Activated CD8-positive, alpha-beta T cell treated with anti-CD3 and anti-CD28 coated beads, Interleukin-2, amount 10 ng/mL, durations not matched to agents 7 days and 5 days (primary cell): Measurements from ENCODE around the gene H2AZ2. TPM values are rescaled to one million over a fixed set of nuclear protein-coding genes. Genes with fewer than 3 reads are reported as not detected.
"Not testable (repeated sequence)": the region's sequence is repeated elsewhere in the genome, so short reads cannot be mapped to it uniquely, and the experiment has no call there.

Source experiments
- ATAC-seq: fragments of 150-1000 bp; cut with Tn5 transposase; one replicate; pipeline ENCODE4 v1.10.0; 2021; ENCODE audit warnings: moderate library complexity
- CTCF ChIA-PET: fragments of 350-600 bp; sonication (Branson Sonifier 250); formaldehyde crosslinking; loops from one replicate; lab custom pipeline; 2021; ENCODE audit warnings: antibody characterized with exemption; lab: Charles Lee
- POLR2A ChIA-PET: fragments of 350-600 bp; sonication (Branson Sonifier 250); formaldehyde crosslinking; loops from one replicate; lab custom pipeline; 2021; ENCODE audit warnings: antibody characterized with exemption; lab: Charles Lee
- DNase-seq: peaks from one replicate; pipeline ENCODE4 v3.0.0-alpha.2; 2020
- H3K27ac Mint-ChIP-seq: one replicate; pipeline ENCODE4 v1.8.0; 2021; ENCODE audit warnings: mild to moderate bottlenecking, mixed read lengths
- H3K27me3 Mint-ChIP-seq: one replicate; pipeline ENCODE4 v1.8.0; 2021; ENCODE audit warnings: low read depth, mixed read lengths
- H3K36me3 Mint-ChIP-seq: one replicate; pipeline ENCODE4 v1.8.0; 2021; ENCODE audit warnings: low read depth, mixed read lengths
- H3K4me1 Mint-ChIP-seq: one replicate; pipeline ENCODE4 v1.8.0; 2021; ENCODE audit warnings: low read depth, mixed read lengths
- H3K4me3 Mint-ChIP-seq: one replicate; pipeline ENCODE4 v1.8.0; 2021; ENCODE audit warnings: mild to moderate bottlenecking, mixed read lengths
- H3K9me3 Mint-ChIP-seq: one replicate; pipeline ENCODE4 v1.8.0; 2022; ENCODE audit warnings: mixed read lengths; ENCODE audit not compliant: insufficient read depth
- total RNA-seq, 2 experiments: library from RNA; stranded (reverse); gene quantifications; one replicate each; pipeline ENCODE4 v1.2.3, GENCODE V29; 2021

The H2AZ2 gene
- total RNA-seq, 2 experiments from 2014 or later: 435 to 439 TPM

DNA sequence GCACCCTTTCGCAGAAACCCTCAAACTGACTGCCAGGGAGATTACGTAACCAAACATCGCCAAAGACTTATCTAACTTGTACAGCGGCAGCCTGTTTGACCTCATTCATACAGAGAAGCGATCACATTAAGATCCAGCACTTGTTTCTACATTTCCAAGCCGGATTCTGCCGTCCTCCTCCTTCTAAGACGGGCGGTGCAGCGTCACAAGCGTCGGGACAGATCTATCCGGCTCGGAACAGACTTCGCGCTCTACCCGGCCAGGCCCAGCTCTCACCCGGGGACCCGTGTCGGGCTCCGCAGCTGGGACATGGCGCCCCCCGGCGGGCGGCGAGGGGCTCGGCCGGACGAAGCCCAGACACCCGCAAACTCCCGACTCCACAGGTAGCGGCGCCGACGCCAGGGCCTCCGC is 373 bp downstream of the H2AZ2 start:
- peak overlapping the region; percentile 93 for H3K4me3 Mint-ChIP-seq
- H3K4me1 Mint-ChIP-seq: peaks cover 42% of the 10 kb centered on the region
- no peaks in the 10 kb centered on the region for H3K27me3 Mint-ChIP-seq
- CTCF ChIA-PET: interaction anchor here (0.7 to 5.1 kb wide), 18 partner anchors 11 to 386 kb away, joined by 3 to 56 read pairs (median 4); partner anchors contain the start of genes PPIA and PURB
- H3K9me3 Mint-ChIP-seq: no peaks in the 10 kb centered on the region
- ATAC-seq (peak; percentile 67), DNase-seq (peak; percentile 88)
- H3K27ac Mint-ChIP-seq: peak overlapping the region; percentile 99
- H3K36me3 Mint-ChIP-seq: peaks cover 30% of the 10 kb centered on the region
- POLR2A ChIA-PET: interaction anchor here (0.5 to 5.0 kb wide), 45 partner anchors 9 to 299 kb away, joined by 3 to 92 read pairs (median 5); partner anchors contain the start of genes DDX56, MYO1G, OGDH and PPIA

DNA sequence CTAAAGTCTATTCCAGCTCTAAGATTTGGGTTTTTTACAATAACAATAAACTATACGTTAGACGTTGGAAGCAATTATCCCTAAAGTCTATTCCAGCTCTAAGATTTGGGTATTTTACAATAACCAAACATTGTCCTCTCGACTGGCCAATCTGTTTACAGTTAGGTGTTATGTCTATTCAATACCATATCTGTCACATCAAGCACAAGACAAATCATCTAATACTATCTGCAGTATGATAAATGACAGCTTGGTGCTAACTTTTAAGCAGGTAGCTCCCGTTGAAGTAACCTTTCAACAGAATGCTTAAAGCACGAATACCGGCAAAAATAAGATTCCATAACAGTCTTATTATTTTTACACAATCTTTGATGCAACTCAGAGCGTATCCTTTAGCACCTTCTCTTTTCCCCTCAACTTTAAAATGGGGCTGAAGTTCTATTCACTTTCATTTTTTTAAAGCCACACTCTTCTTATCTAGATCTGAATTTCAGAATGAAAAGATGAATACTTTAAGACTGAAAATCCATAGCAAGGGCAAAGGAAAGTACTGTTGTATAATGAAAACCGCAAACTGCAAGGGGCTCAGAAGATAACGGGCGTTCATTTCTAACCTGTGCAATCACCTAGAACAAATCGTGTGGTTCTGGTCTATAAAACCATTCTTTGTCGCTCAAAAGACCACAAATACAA is 925 bp downstream of the H2AZ2 start:
- ChIA-PET POLR2A (interaction anchor here (0.5 to 5.0 kb wide), 38 partner anchors 9 to 299 kb away, joined by 3 to 92 read pairs (median 6); partner anchors contain the start of genes DDX56, MYO1G, OGDH and PPIA), CTCF (interaction anchor here (0.7 to 5.1 kb wide), 17 partner anchors 8 to 606 kb away, joined by 3 to 56 read pairs (median 5); partner anchors contain the start of genes PPIA and PURB)
- ATAC-seq (peak; percentile 17), DNase-seq (no peak)
- Mint-ChIP-seq H3K4me1 (peaks cover 48% of the 10 kb centered on the region), H3K4me3 (peak overlapping the region; percentile 93), H3K27me3 (no peaks in the 10 kb centered on the region), H3K36me3 (peaks cover 36% of the 10 kb centered on the region), H3K27ac (peak overlapping the region; percentile 99), H3K9me3 (no peaks in the 10 kb centered on the region)

DNA sequence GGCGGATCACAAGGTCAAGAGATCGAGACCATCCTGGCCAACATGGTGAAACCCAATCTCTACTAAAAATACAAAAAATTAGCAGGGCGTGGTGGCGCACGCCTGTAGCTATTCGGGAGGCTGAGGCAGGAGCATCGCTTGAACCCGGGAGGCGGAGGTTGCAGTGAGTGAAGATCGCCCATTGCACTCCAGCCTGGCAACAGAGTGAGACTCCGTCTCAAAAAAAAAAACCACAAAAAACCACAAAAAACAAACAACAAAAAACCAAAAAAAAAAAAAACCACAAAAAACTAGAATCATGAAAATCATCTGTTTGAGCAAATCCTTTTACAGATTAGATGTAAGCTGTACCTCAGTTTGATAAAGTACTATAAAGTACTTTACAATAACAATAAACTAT is 1.5 kb downstream of the H2AZ2 start:
- ChIA-PET CTCF (interaction anchor here (0.7 to 5.1 kb wide), 12 partner anchors 9 to 605 kb away, joined by 3 to 56 read pairs (median 4); partner anchors contain the start of gene PURB), POLR2A (interaction anchor here (0.5 to 5.0 kb wide), 22 partner anchors 8 to 273 kb away, joined by 3 to 92 read pairs (median 8); partner anchors contain the start of genes DDX56, MYO1G, OGDH and PPIA)
- Mint-ChIP-seq H3K4me1 (peaks cover 52% of the 10 kb centered on the region), H3K4me3 (peak overlapping the region; percentile 93), H3K36me3 (peaks cover 39% of the 10 kb centered on the region), H3K27ac (peak overlapping the region; percentile 99)
- not testable (repeated sequence) for DNase-seq, H3K9me3 Mint-ChIP-seq, ATAC-seq, H3K27me3 Mint-ChIP-seq

DNA sequence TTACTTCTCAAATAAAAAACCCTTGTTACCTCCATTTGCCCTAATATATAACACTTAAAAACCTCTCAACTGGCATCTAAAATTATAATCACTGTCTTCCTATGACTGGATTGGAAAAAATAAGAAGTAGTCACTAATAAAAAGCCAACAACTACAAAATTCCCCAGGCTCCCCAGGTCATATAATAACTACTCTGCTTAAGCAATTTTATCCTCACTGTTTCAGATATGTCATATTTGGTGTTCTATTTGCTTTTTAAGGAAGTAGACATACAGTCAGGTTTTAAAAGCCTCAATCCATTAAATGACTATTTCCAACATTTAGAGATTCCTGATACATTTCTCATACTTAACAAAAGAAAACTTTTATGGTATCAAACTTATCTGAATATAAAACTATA is 2.4 kb downstream of the H2AZ2 start:
- Mint-ChIP-seq H3K27ac (no peak overlapping the region), H3K36me3 (peaks cover 49% of the 10 kb centered on the region), H3K4me3 (peak overlapping the region; percentile 93), H3K4me1 (peaks cover 58% of the 10 kb centered on the region), H3K27me3 (no peaks in the 10 kb centered on the region), H3K9me3 (no peaks in the 10 kb centered on the region)
- no peak for DNase-seq
- no peak for ATAC-seq
- CTCF ChIA-PET: interaction anchor here (0.8 to 5.1 kb wide), 6 partner anchors 10 to 604 kb away, joined by 3 to 56 read pairs (median 4); no protein-coding TSS in a partner anchor
- POLR2A ChIA-PET: interaction anchor here (1.2 to 5.0 kb wide), 9 partner anchors 21 to 263 kb away, joined by 3 to 92 read pairs (median 29); partner anchors contain the start of genes OGDH, PPIA, PURB and TMED4

DNA sequence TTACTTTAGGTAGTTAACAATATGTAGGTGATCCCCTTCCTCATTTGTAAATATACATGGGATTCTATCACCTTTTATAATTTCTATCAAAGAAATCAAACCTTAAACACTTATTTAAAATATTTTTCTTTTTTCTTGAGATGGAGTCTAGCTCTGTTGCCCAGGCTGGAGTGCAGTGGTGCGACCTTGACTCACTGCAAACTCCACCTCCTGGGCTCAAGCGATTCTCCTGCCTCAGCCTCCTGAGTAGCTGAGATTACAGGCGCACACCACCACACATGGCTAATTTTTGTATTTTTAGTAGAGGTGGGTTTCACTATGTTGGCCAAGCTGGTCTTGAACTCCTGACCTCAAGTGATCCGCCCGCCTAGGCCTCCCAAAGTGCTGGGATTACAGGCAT is 4.4 kb downstream of the H2AZ2 start:
- not testable (repeated sequence) for H3K27me3 Mint-ChIP-seq, H3K9me3 Mint-ChIP-seq, H3K27ac Mint-ChIP-seq, H3K4me3 Mint-ChIP-seq, DNase-seq, ATAC-seq
- POLR2A ChIA-PET: interaction anchor here (0.6 to 2.1 kb wide), 3 partner anchors 14 to 46 kb away, joined by 3 to 8 read pairs (median 7); partner anchors contain the start of gene PPIA
- Mint-ChIP-seq H3K36me3 (peaks cover 51% of the 10 kb centered on the region), H3K4me1 (peaks cover 48% of the 10 kb centered on the region)
- CTCF ChIA-PET: interaction anchor here (1.2 to 1.6 kb wide), 3 partner anchors 8 to 17 kb away, joined by 3 to 5 read pairs (median 3); no protein-coding TSS in a partner anchor

DNA sequence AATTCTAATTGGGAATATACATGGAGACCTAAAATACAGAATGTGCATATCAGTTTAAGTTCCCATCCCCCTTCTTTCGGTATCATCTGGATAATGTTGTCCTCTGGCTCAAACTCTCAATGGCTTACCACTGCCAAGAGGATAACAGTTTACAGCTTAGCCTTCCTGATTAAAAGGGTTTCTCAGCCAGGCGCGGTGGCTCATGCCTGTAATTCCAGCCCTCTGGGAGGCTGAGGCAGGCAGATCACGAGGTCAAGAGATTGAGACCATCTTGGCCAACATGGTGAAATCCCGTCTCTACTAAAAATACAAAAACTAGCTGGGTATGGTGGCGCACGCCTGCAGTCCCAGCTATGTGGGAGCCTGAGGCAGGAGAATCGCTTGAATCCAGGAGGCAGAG is 5.2 kb downstream of the H2AZ2 start:
- H3K4me3 Mint-ChIP-seq: not testable (repeated sequence)

DNA sequence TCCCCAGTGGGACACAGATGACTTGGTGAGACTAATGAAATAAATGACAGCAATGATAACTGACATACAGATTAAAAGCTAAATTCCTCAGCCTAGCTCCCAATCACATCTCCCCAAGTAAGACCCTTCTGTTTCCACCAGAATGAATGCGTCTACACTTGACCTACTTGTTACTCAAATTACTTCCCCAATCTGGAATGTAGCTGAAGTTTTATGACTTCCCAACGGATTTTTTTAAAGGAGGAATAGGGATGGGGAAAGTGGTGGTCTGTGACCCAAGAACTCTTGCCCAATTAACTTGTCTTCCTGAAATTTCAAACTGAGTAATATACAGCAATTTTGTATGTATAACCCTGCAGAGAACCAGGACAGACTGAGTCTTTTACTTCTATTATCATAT is 9.1 kb downstream of the H2AZ2 start:
- Mint-ChIP-seq H3K4me3 (no peak overlapping the region), H3K27me3 (no peaks in the 10 kb centered on the region), H3K9me3 (no peaks in the 10 kb centered on the region), H3K4me1 (peaks cover 32% of the 10 kb centered on the region), H3K27ac (no peak overlapping the region), H3K36me3 (peaks cover 63% of the 10 kb centered on the region)
- ChIA-PET POLR2A (interaction anchor here (0.6 to 1.8 kb wide), 3 partner anchors 9 to 43 kb away, joined by 3 to 10 read pairs (median 4); partner anchors contain the start of gene H2AZ2), CTCF (interaction anchor here (1.4 kb wide), 1 partner anchor 19 kb away, joined by 3 read pairs; no protein-coding TSS in a partner anchor)
- ATAC-seq (no peak), DNase-seq (no peak)

More for the DNA sequence above, 5.2 kb downstream of the H2AZ2 start:
- H3K4me1 Mint-ChIP-seq: peaks cover 49% of the 10 kb centered on the region
- H3K9me3 Mint-ChIP-seq, H3K27me3 Mint-ChIP-seq, ATAC-seq, DNase-seq, H3K27ac Mint-ChIP-seq: not testable (repeated sequence)
- POLR2A ChIA-PET: interaction anchor here (0.6 to 1.9 kb wide), 2 partner anchors 15 to 16 kb away, joined by 3 to 7 read pairs; no protein-coding TSS in a partner anchor
- peaks cover 52% of the 10 kb centered on the region for H3K36me3 Mint-ChIP-seq
- CTCF ChIA-PET: interaction anchor here (1.1 kb wide), 1 partner anchor 353 kb away, joined by 3 read pairs; no protein-coding TSS in a partner anchor

DNA sequence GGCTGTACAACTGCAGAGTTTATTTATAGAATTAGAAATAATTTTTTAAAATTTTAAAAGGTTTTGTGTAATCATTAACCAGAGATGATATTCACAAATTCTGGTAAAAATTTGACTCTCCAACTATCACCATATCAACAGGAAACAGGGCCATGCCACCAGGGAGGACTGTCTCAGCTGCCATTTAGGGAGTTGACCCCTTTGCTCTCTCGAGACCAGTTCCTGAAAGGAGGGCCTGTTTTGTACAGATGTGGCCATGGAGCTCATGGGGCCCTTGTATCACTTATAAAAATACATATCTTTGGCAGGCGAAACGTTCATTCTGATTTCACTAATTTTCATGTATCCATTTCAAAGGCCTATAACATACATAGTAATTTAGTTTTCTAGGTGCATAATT is 20.3 kb downstream of the H2AZ2 start:
- Mint-ChIP-seq H3K27me3 (no peaks in the 10 kb centered on the region), H3K27ac (no peak overlapping the region), H3K4me1 (peaks cover 1% of the 10 kb centered on the region), H3K9me3 (no peaks in the 10 kb centered on the region), H3K4me3 (no peak overlapping the region), H3K36me3 (peaks cover 53% of the 10 kb centered on the region)
- DNase-seq (no peak), ATAC-seq (no peak)
- POLR2A ChIA-PET: interaction anchor here (0.5 to 2.1 kb wide), 3 partner anchors 12 to 145 kb away, joined by 3 to 7 read pairs (median 3); no protein-coding TSS in a partner anchor
- CTCF ChIA-PET: interaction anchor here (1.4 to 2.0 kb wide), 2 partner anchors 57 to 239 kb away, joined by 3 to 5 read pairs; no protein-coding TSS in a partner anchor

DNA sequence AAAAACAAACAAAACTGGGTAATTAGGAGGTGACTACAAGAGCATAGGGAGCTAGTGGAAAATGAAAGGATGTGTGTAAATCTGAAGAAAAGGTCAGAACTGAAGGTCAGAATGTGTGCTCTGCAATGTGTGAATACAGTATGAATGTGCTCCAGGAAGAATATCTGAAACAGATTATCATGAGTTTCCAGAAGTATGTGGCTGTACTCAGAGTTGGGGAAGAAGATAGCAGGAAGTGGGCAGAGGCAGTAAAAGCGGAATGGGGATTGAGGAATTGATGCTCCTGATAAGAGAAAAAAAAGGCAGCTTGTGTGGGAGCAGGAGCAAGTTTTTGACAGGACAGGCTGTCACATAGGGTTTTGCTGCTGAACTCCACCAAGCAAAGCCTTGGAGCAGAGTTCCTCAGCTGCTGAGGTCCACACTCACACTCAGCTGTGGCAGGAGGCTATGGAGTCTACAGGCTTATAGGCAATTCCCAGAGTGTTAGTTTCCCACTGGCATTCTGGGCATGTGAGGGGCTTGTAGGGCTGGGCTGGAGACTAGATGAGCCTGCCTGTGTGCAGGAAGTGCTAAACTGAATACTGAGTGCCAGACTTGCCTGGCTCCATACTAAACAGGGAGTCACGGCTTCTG is 22.9 kb downstream of the H2AZ2 start:
- POLR2A ChIA-PET: interaction anchor here (0.8 to 2.6 kb wide), 4 partner anchors 13 to 23 kb away, joined by 3 to 22 read pairs (median 4); partner anchors contain the start of gene H2AZ2
- CTCF ChIA-PET: interaction anchor here (0.8 to 1.3 kb wide), 2 partner anchors 32 to 237 kb away, joined by 3 read pairs; no protein-coding TSS in a partner anchor
- Mint-ChIP-seq H3K4me1 (peaks cover 1% of the 10 kb centered on the region), H3K27ac (peak overlapping the region; percentile 17), H3K36me3 (peaks cover 39% of the 10 kb centered on the region), H3K9me3 (no peaks in the 10 kb centered on the region), H3K27me3 (no peaks in the 10 kb centered on the region), H3K4me3 (no peak overlapping the region)
- ATAC-seq (no peak), DNase-seq (no peak)

DNA sequence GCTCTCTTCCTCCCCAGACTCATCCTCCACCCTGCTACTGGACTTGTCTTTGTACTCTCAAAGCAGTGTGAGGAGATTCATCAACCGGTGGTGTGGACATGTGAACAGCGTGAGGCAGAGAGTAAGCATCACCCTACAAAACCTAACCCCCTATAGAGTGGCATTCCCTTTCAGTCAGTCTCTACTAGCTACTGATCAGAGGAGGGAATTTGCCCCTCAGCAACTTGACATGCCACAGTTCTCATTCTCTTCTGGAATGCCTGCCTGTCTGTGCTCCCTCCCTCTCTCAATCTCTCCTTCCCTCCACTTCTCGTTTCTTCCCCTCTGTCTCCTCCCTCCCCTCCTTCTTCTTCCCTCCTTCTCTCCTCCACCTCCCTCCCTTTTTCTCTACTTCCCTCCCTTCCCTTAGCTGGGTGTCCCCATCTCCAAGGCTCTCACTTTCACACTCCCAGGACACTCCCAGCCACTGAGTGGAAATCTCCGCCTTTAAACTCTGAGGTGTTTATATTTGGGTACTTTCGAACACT is 24.6 kb downstream of the H2AZ2 start:
- ATAC-seq (no peak), DNase-seq (no peak)
- POLR2A ChIA-PET: interaction anchor here (0.5 to 2.6 kb wide), 5 partner anchors 8 to 72 kb away, joined by 3 to 22 read pairs (median 4); partner anchors contain the start of gene H2AZ2
- Mint-ChIP-seq H3K9me3 (no peaks in the 10 kb centered on the region), H3K27me3 (no peaks in the 10 kb centered on the region), H3K27ac (no peak overlapping the region), H3K4me3 (no peak overlapping the region), H3K36me3 (peaks cover 25% of the 10 kb centered on the region), H3K4me1 (peaks cover 1% of the 10 kb centered on the region)
- CTCF ChIA-PET: interaction anchor here (0.7 kb wide), 1 partner anchor 235 kb away, joined by 3 read pairs; no protein-coding TSS in a partner anchor
